Lower leg skin (tissue), 3 donors: ENCODE measurements around the gene BHLHE23.

Experiments used
- POLR2A ChIP-seq, 2 donors: fragments of 450-650 bp; IDR thresholded peaks; one replicate each; pipeline ENCODE4 v1.6.1; 2016 to 2017; ENCODE audit warnings: antibody characterized with exemption in 2 of 2, mild to moderate bottlenecking in 1 of 2, moderate library complexity in 1 of 2
- TF ChIP-seq, protein P1 (sequence below), 3 donors: fragments of 450-650 bp; IDR thresholded peaks; one replicate each; pipeline ENCODE4 v1.5.1; 2016; ENCODE audit warnings: antibody characterized with exemption in 3 of 3, mild to moderate bottlenecking in 3 of 3, moderate library complexity in 2 of 3

DNA sequence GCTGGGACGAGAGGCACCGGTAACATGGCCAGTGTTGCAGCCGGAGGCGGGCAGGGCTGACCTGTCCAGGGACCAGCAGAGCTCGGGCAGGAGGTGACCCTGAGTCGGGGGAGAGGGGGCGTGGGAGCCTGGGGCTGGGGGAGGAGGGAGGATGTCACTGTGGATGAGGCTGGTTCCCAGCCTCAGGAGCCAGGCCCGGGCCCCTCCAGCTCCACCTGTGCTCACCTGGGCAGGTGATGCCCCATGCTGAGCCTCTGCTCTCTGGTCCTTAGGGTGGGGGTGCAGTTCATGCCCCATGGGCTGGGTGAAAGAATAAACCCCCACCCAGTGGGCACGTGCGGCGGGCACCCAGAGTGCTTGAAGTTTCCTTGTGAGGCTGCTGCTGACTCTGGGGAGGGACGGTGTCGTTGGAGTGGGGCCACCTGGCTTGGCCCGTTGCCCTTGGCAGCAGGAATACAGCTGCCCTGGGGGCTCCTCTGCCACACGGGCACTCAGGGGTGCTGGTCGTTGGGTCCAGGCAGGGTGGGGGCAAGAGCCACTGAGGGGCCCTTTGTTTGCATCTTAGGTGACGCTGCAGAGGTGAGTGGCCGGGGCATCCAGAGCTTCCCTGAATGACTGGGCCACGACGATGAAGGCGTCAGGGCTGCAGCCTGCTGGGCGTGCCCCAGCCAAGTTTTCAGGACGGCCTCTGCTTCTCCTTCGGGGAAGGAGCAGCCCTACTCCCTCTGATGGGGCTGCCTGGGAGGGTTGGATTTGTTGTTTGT, 24.7 kb upstream of the BHLHE23 start:
- TF ChIP-seq, protein P1, sequence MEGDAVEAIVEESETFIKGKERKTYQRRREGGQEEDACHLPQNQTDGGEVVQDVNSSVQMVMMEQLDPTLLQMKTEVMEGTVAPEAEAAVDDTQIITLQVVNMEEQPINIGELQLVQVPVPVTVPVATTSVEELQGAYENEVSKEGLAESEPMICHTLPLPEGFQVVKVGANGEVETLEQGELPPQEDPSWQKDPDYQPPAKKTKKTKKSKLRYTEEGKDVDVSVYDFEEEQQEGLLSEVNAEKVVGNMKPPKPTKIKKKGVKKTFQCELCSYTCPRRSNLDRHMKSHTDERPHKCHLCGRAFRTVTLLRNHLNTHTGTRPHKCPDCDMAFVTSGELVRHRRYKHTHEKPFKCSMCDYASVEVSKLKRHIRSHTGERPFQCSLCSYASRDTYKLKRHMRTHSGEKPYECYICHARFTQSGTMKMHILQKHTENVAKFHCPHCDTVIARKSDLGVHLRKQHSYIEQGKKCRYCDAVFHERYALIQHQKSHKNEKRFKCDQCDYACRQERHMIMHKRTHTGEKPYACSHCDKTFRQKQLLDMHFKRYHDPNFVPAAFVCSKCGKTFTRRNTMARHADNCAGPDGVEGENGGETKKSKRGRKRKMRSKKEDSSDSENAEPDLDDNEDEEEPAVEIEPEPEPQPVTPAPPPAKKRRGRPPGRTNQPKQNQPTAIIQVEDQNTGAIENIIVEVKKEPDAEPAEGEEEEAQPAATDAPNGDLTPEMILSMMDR (IDR thresholded peaks at IDR 0.05), result no peak
- no peak for TF ChIP-seq POLR2A (IDR thresholded peaks at IDR 0.05)
